ENCODE data around the gene GAGE13. TPM values are rescaled to one million over a fixed set of nuclear protein-coding genes. Genes with fewer than 3 reads are reported as not detected.
"Not testable (repeated sequence)": the region's sequence is repeated elsewhere in the genome, so short reads cannot be mapped to it uniquely, and the experiment has no call there.

The GAGE13 gene, protein sequence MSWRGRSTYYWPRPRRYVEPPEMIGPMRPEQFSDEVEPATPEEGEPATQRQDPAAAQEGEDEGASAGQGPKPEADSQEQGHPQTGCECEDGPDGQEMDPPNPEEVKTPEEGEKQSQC
- not detected in 2 replicates for total RNA-seq (ENCODE audit: low replicate concordance)

GRCh38 chrX:49331282-49331681 lies at the start of gene GAGE13:
TSS of gene GAGE13 (plus strand) at chrX:49331582. CDS start at chrX:49332738, 1,156 bp downstream.
- not testable (repeated sequence) for DNase-seq (ENCODE audit: low read depth); H3K4me3 ChIP-seq (ENCODE audit: low read depth, low read length)

GRCh38 chrX:49282647-49283011 lies 48.8 kb upstream of the GAGE13 start:
- DNase-seq (ENCODE audit: low read depth) = peak; percentile 44
- H3K4me3 ChIP-seq (ENCODE audit: low read depth, low read length) = no peak overlapping the region
- peak; percentile 30 for TF ChIP-seq CTCF (IDR thresholded peaks at IDR 0.05; ENCODE audit: insufficient read depth, low read length)

- no peak for DNase-seq (ENCODE audit: low read depth)
- no peak overlapping the region for H3K4me3 ChIP-seq (ENCODE audit: low read depth, low read length)
- TF ChIP-seq CTCF (IDR thresholded peaks at IDR 0.05; ENCODE audit: insufficient read depth, low read length) = no peak
Observed at GRCh38 chrX:49284212-49284611, 47.2 kb upstream of the GAGE13 start.

- H3K4me3 ChIP-seq (ENCODE audit: low read depth, low read length) = no peak overlapping the region
- TF ChIP-seq CTCF (IDR thresholded peaks at IDR 0.05; ENCODE audit: insufficient read depth, low read length) = no peak
- no peak for DNase-seq (ENCODE audit: low read depth)
Observed at GRCh38 chrX:49286136-49286535, 45.2 kb upstream of the GAGE13 start.

DNA sequence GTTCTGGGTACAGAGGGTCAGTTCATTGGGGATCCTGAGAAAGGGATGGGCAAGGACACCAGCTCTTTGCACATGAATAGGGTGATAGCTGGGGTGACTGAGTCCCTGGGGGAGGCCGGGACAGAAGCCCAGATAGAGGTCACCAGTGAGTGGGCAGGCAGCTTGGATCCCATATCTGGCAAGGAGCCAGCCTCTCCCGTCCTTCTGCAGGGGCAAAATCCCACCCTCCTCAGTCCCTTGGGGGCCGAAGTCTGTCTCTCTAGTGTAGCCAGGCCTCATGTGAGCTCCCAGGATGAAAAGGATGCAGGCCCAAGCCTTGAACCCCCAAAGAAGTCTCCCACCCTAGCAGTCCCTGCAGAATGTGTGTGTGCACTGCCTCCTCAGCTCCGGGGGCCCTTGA lies 44.8 kb upstream of the GAGE13 start:
- DNase-seq (ENCODE audit: low read depth) = no peak
- TF ChIP-seq CTCF (IDR thresholded peaks at IDR 0.05; ENCODE audit: insufficient read depth, low read length) = no peak
- H3K4me3 ChIP-seq (ENCODE audit: low read depth, low read length) = no peak overlapping the region

DNA sequence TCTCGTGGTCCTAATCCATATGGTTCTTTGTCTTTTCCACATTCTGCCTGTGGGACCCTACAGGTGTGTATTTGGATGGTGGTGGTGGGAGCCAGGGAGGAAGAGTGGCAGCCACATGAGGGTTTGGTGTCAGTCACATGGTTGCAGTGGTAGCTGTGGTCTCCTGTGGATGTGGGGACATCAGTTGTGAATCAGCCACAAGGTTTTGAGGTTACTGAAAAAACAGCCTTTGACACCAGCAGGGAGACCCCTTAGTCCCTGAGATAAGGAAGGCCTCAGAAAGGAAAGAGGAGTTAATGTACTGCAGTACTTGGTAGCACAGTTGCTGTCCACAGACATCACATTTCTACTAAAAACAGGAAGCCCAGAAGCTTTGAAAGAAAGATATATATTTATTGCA lies 43.7 kb upstream of the GAGE13 start:
- H3K4me3 ChIP-seq (ENCODE audit: low read depth, low read length) = no peak overlapping the region
- no peak for TF ChIP-seq CTCF (IDR thresholded peaks at IDR 0.05; ENCODE audit: insufficient read depth, low read length)
- no peak for DNase-seq (ENCODE audit: low read depth)

GRCh38 chrX:49290215-49290614 lies 41.2 kb upstream of the GAGE13 start:
- DNase-seq (ENCODE audit: low read depth) = no peak

More at GRCh38 chrX:49290215-49290614, 41.2 kb upstream of the GAGE13 start:
- H3K4me3 ChIP-seq (ENCODE audit: low read depth, low read length) = no peak overlapping the region
- TF ChIP-seq CTCF (IDR thresholded peaks at IDR 0.05; ENCODE audit: insufficient read depth, low read length) = no peak

Data from fibroblast of the aortic adventitia (primary cell).